ENCODE data around the gene MPP3.

DNA sequence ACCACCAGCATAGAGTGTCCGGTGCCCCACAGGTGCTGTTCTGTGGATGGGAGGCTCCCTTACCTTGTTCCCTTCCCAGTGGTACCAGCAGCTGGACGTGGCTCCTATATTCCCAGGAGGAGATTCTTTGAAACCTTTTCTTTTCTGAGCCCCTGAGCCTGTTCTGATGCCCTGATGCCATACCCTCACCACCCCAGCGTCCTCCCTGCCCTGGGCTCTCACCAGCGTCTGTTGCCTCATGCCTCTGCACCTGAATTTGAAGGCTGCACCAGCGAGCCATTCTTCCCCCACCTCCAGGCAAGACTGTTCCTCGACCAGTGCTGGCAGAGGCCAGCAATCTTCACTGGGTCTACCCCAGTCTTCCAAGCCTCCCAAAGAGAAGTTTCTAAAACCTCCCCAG is 74.9 kb downstream of the MPP3 start:
- TF ChIP-seq, protein P1, sequence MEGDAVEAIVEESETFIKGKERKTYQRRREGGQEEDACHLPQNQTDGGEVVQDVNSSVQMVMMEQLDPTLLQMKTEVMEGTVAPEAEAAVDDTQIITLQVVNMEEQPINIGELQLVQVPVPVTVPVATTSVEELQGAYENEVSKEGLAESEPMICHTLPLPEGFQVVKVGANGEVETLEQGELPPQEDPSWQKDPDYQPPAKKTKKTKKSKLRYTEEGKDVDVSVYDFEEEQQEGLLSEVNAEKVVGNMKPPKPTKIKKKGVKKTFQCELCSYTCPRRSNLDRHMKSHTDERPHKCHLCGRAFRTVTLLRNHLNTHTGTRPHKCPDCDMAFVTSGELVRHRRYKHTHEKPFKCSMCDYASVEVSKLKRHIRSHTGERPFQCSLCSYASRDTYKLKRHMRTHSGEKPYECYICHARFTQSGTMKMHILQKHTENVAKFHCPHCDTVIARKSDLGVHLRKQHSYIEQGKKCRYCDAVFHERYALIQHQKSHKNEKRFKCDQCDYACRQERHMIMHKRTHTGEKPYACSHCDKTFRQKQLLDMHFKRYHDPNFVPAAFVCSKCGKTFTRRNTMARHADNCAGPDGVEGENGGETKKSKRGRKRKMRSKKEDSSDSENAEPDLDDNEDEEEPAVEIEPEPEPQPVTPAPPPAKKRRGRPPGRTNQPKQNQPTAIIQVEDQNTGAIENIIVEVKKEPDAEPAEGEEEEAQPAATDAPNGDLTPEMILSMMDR (conservative IDR thresholded peaks at IDR 0.05; ENCODE audit: low read depth, low read length) = no peak
- TF ChIP-seq EZH2 (IDR thresholded peaks at IDR 0.05; ENCODE audit: borderline replicate concordance, low read depth, low read length, poor library complexity, severe bottlenecking) = no peak

Data from A673 (cell line).